Gastrocnemius medialis (tissue), 4 donors: ENCODE data around the gene TNS3.

Source experiments
- CTCF ChIP-seq, 5 experiments: fragments of 450-650 bp in 3 of 5; fragments of 200-600 bp in 2 of 5; sonication (generic) in 2 of 5; IDR thresholded peaks in 4 of 5; conservative IDR thresholded peaks in 1 of 5; 1 replicate in 4 of 5; 2 replicates in 1 of 5; pipeline ENCODE4 v1.5.1; 2016 to 2019; ENCODE audit warnings: antibody characterized with exemption in 5 of 5, mild to moderate bottlenecking in 3 of 5, moderate library complexity in 3 of 5
- POLR2A ChIP-seq, 2 donors: fragments of 450-650 bp; IDR thresholded peaks; one replicate each; pipeline ENCODE4 v1.6.1; 2017; ENCODE audit warnings: antibody characterized with exemption in 2 of 2, mild to moderate bottlenecking in 2 of 2, moderate library complexity in 2 of 2

GRCh38 chr7:47501406-47501805 lies 80.5 kb downstream of the TNS3 start:
- TF ChIP-seq CTCF (IDR thresholded peaks at IDR 0.05 in 4 of 5, conservative IDR thresholded peaks at IDR 0.05 in 1 of 5): no peak
- TF ChIP-seq POLR2A (IDR thresholded peaks at IDR 0.05): no peak
